Measurements from ENCODE around the gene CASP2.

DNA sequence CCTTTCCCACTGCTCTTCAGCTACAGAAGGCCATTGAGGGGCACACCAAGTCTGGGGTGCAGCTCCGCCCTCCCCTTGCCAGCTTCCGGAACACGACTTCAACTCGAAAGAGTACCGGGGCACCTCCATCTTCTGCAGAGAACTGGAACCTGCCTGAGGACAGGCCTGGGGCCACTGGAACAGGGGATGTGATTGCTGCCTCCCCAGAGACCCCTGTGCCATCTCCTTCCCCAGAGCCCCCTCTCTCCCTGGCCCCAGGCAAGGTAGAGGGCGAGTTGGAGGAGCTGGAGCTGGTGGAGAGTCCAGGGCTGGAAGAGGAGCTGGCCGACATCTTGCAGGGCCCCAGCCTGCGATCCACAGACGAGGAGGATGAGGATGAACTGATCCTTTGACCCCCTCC, 63.4 kb downstream of the CASP2 start:
- no peak for TF ChIP-seq EP300 (IDR thresholded peaks at IDR 0.05)
- TF ChIP-seq, protein P1, sequence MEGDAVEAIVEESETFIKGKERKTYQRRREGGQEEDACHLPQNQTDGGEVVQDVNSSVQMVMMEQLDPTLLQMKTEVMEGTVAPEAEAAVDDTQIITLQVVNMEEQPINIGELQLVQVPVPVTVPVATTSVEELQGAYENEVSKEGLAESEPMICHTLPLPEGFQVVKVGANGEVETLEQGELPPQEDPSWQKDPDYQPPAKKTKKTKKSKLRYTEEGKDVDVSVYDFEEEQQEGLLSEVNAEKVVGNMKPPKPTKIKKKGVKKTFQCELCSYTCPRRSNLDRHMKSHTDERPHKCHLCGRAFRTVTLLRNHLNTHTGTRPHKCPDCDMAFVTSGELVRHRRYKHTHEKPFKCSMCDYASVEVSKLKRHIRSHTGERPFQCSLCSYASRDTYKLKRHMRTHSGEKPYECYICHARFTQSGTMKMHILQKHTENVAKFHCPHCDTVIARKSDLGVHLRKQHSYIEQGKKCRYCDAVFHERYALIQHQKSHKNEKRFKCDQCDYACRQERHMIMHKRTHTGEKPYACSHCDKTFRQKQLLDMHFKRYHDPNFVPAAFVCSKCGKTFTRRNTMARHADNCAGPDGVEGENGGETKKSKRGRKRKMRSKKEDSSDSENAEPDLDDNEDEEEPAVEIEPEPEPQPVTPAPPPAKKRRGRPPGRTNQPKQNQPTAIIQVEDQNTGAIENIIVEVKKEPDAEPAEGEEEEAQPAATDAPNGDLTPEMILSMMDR (IDR thresholded peaks at IDR 0.05), result no peak
- TF ChIP-seq POLR2AphosphoS5 (IDR thresholded peaks at IDR 0.05), result no peak
